ENCODE data around the gene ZNF175. TPM values are rescaled to one million over a fixed set of nuclear protein-coding genes. Genes with fewer than 3 reads are reported as not detected.

The ZNF175 gene
- total RNA-seq, 1 donor from 2014 or later = 17.1 TPM

DNA sequence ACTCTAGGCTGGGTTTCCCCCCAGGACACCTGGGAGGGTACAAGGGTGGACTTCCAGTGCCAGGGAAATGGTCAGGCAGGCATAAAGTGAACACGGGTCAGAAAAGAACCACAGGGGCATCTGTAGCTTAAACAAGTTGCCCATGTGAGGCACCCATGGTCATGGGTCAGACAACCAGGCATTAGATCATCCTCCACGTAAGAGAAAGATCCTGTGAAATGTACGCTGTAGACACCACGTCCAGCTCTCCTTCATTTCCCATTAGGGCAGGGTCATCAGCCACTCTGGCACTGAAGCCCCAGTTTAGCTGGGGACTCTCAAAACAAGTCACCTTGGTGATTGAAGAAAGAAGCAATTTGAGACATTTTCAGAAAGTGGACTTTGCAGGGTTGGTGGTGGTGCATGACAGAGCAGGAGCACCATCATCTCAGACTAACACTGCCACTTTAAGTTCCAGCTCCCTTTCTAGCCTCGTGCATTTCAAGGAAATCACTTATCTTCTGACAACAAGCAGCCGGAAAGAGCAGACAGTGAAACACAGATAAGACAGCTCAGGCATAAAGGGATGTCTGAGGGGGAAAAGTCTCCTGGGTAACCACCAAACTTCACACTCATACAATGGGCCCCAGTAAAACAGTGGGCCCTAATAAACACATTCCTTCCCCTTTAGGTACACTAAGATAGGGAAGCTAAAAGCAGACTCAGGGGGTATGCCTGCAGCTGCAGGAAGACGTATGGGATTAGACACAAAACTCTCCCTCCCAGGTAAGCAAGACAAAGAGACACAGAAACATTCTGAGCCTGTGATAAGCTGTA is 23.5 kb upstream of the ZNF175 start:
- TF ChIP-seq, protein P1, sequence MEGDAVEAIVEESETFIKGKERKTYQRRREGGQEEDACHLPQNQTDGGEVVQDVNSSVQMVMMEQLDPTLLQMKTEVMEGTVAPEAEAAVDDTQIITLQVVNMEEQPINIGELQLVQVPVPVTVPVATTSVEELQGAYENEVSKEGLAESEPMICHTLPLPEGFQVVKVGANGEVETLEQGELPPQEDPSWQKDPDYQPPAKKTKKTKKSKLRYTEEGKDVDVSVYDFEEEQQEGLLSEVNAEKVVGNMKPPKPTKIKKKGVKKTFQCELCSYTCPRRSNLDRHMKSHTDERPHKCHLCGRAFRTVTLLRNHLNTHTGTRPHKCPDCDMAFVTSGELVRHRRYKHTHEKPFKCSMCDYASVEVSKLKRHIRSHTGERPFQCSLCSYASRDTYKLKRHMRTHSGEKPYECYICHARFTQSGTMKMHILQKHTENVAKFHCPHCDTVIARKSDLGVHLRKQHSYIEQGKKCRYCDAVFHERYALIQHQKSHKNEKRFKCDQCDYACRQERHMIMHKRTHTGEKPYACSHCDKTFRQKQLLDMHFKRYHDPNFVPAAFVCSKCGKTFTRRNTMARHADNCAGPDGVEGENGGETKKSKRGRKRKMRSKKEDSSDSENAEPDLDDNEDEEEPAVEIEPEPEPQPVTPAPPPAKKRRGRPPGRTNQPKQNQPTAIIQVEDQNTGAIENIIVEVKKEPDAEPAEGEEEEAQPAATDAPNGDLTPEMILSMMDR (IDR thresholded peaks at IDR 0.05) = no peak
- Histone ChIP-seq H3K9me3 (no peaks in the 10 kb centered on the region), H3K27me3 (ENCODE audit: low read depth) (peaks cover 26% of the 10 kb centered on the region)

DNA sequence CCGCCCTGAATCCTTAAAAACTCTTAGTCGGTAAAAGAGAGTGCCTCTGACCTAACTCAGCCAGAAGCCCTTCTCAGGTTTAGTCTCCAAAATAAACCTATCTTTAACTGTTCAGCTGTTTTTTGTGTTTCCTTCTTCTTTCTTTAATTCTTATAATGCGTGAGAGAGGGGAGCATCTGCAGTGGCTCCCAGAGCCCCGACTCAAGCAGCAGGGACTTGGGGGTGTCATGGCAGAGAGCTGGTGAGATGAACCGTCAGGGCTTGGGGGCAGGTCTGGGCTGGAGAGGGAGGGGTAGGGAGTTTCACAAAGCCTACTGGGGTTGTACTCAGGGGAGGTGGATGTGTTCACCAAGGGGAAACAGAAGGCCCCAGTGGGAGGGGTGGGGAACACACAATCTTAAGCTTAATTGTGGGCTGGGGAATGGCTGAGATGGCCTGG is 22.9 kb upstream of the ZNF175 start:
- TF ChIP-seq, protein P1 (IDR thresholded peaks at IDR 0.05) = no peak
- no peak overlapping the region for H3K27ac ChIP-seq
- no peaks in the 10 kb centered on the region for H3K36me3 ChIP-seq
- H3K27me3 ChIP-seq (ENCODE audit: low read depth) = peaks cover 23% of the 10 kb centered on the region
- DNase-seq = no peak
- no peak overlapping the region for H3K4me3 ChIP-seq
- no peaks in the 10 kb centered on the region for H3K9me3 ChIP-seq
- H3K4me1 ChIP-seq = no peaks in the 10 kb centered on the region
- ATAC-seq = no peak
- intact Hi-C loops (cut with DNase I) = no loop called here

More for the DNA sequence above, 23.5 kb upstream of the ZNF175 start:
- Histone ChIP-seq H3K4me3 (no peak overlapping the region), H3K36me3 (no peaks in the 10 kb centered on the region), H3K27ac (no peak overlapping the region), H3K4me1 (no peaks in the 10 kb centered on the region)
- intact Hi-C loops (cut with DNase I) = no loop called here
- ATAC-seq = no peak
- no peak for DNase-seq

DNA sequence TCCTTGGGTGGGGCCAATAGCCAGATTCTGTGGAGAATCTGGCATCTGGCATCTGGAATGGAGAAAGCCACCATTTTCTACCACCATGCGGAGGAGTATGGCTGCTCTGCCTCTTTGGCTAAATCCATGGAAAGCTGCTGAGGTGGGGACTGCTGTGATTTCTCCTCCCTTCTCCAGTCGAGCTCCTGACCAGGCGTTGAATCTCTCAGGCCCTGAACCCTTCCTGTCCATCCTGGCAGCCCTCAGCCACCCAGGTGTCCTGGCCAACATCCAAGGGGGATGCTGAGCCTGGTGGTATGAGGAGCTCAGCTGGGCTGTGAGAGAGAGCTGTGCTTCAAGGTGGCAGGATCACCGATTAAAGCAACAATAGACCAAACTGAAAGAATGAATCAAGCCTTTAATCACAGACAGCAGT is 22.2 kb upstream of the ZNF175 start:
- H3K27ac ChIP-seq = no peak overlapping the region
- H3K9me3 ChIP-seq = no peaks in the 10 kb centered on the region
- no peaks in the 10 kb centered on the region for H3K4me1 ChIP-seq
- intact Hi-C loops (cut with DNase I) = no loop called here
- peaks cover 23% of the 10 kb centered on the region for H3K27me3 ChIP-seq (ENCODE audit: low read depth)
- DNase-seq = no peak
- H3K4me3 ChIP-seq = no peak overlapping the region
- ATAC-seq = no peak
- TF ChIP-seq, protein P1 (IDR thresholded peaks at IDR 0.05) = no peak
- no peaks in the 10 kb centered on the region for H3K36me3 ChIP-seq

DNA sequence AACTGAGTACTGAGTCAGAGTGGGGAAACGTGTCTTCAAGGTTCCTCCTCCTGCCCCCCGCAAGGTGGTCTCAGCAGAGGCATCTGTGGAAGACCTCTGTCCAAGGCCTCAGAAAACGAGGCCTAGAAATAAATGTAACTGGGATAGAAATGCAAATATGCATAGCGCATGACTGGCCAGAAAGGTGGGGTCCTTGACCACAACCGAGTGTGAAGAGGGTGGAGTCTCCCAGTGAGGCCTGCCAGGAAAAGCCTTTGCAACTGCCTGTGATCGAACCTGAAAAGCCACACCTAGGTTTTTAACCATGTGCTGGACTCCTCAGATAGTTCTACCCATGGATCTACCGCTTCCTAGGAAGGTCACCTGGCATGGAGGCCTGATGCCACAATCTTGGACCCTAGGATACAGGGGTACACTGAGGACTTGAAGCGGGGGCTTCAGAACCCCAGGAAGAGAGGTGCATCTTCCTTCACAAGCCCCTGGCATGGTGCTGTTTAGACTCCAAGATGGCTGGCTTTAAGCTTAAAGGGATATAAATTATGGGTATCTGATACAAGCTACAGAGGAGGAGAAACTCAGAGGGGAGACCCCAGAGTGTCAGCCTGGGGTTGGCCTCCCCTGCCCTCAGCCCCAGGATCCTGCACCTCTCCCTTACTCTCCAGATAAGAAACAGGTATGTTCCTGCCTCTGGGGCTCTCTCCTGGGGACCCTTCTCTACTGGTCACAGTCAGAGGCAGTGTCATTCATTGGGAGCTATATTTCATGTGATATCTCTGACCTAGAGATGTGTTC is 21.4 kb upstream of the ZNF175 start:
- intact Hi-C loops (cut with DNase I) = no loop called here
- TF ChIP-seq, protein P1 (IDR thresholded peaks at IDR 0.05) = no peak
- Histone ChIP-seq H3K9me3 (no peaks in the 10 kb centered on the region), H3K36me3 (no peaks in the 10 kb centered on the region), H3K4me1 (no peaks in the 10 kb centered on the region), H3K4me3 (no peak overlapping the region), H3K27ac (no peak overlapping the region), H3K27me3 (ENCODE audit: low read depth) (peaks cover 21% of the 10 kb centered on the region)
- DNase-seq = no peak
- ATAC-seq = no peak

DNA sequence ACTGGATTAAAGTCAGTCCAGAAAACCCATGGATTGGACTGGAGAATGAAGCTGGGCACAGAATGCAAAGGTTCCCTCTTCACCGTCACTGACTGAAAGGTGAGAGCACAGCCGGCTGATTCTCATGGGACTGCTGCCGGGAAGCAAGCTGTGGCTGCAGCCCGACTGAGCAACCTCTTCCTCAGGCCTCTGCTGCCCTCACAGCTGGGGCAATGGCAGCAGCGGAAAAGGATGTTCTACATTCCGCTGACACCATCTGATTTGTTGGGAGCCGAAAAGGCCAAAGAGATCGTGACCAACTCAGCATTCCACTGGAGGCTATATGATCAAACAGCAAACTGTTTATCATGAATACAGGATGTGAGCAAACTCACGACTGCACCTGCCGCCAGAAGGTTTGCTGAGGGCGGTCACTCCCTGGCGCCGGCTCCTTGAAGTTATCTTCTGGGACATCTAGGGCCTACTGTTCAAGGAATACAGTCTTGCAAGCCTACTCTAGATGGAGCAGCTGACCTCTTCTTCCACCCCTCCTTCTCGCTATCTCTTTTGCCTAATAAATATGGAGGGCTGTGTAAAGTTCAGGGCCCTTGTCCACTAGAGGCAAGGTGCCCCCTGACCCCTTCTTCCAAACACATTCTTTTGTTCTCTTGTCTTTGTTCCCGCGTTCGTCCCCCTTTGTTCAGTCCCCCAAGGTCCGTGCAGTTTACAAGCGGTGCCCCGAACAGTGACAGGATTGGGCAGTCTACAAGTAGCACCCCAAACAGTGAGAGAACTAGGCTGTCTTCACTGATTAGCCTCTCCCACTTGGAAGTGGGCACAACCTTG is 20.0 kb upstream of the ZNF175 start:
- intact Hi-C loops (cut with DNase I) = no loop called here
- H3K27me3 ChIP-seq (ENCODE audit: low read depth) = peaks cover 14% of the 10 kb centered on the region
- TF ChIP-seq, protein P1 (IDR thresholded peaks at IDR 0.05) = no peak
- no peaks in the 10 kb centered on the region for H3K36me3 ChIP-seq
- ATAC-seq (no peak), DNase-seq (no peak)
- H3K4me3 ChIP-seq = no peak overlapping the region
- H3K27ac ChIP-seq = no peak overlapping the region
- no peaks in the 10 kb centered on the region for H3K4me1 ChIP-seq
- H3K9me3 ChIP-seq = no peaks in the 10 kb centered on the region
